Stromal cell of bone marrow (primary cell): ENCODE measurements around the gene AOPEP.

Source experiments
- DNase-seq: peaks from one replicate; pipeline ENCODE4 v3.0.0-alpha.2; 2012; ENCODE audit warnings: low read depth

Gene AOPEP

DNA sequence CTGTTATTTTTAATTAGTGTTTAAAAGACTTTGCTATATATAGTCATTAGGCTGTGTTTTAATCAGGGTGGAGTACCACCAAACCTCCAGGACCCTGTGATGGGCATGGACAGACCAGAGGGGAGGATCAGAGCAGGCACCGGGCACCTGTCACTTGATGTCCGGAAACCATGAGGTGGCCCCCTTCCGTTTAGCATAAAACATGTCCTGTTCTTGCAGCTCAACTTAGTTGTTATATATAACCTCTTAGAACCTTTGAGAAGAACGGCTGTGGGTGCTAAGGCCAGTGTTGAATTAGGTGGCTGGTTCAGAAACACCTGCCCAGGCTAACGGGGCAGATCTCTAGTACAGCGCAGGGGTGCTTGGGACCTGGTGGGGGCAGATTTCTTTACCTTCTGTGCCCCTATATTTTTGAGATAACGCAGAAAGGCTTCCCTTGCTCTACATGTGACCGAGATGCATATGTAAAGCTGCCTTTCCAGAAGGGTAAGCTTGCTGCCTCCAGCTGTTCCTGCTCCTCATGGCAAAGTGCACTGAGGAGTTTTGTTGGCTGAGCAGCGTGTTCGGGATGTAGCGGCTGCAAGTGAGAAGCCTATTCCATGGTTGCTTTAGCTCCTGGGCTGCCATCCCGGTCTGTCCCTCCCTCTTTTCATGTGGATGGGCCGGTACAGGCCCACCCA, 335.6 kb downstream of the AOPEP start:
- DNase-seq: no peak

DNA sequence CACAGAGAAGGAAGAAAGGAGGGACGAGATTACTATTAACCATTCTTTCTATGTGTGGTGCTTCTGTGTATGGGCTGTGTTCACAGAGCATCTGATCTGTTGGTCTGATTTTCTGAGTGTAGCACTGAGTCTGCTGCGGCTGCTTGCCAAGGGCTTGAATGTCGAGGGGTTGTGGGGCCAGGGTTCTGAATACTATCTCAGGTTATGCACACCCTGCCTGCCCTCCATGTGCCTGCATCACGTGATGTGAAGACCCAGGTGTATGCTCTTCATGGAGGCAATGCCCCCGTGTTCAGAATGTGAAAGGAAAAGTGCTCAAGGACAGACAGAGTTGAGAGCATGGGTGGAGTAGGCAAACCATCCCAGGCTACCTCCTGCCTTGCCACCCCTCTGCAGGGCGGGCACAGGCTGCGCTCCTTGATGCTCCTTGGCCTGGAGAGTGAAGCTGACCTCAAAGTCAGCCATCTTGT, 336.1 kb downstream of the AOPEP start:
- DNase-seq: no peak

GRCh38 chr9:95063300-95063699, 336.8 kb downstream of the AOPEP start:
- no peak for DNase-seq

DNA sequence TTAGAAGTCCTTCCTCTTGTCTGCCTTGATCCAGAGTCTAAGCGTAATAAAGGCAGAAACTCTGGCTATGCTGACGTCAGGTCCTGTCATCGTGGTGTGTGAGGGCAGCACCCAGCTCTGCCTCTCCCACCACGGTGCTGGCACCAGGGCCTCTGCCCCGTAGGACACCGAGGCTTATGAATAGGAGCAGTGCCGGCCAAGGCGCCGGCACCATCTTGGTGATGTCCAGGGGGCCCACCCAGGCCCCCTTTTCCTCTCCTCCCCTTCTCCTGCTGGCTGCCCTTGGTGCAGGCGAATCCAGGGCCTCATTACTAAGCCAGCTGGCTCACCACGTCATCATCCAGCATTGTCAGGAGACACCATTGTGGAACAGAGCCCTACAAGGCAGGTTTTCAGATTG, 338.7 kb downstream of the AOPEP start:
- DNase-seq: no peak

GRCh38 chr9:95067057-95067456, 340.6 kb downstream of the AOPEP start:
- DNase-seq: no peak

GRCh38 chr9:95067897-95068296, 341.4 kb downstream of the AOPEP start:
- DNase-seq: no peak

DNA sequence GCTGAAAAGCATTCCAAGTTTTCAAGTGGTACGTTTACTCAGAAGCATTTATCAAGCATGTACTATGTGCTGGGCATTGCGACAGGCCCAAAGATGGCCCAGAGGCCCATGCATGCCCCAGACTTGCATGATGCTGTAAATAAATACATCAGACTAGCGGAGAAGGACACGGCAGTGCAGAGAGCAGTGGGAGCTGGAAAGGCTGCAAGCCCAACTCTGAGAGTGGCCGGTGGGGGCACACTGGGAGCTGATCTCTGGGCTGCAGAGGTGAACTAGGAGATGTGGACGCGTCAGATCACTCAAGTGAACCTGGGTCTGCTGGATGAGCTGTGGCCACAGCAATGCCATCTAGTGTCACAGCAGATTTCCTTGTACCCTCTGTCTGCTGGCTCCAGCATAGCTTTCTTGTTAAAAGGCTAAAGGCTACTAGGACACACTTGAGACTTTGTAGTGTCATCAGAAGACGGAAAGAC, 344.1 kb downstream of the AOPEP start:
- no peak for DNase-seq

- no peak for DNase-seq
These were observed 345.0 kb downstream of the AOPEP start for GRCh38 chr9:95071450-95071849.

- no peak for DNase-seq
These were observed 345.4 kb downstream of the AOPEP start for GRCh38 chr9:95071925-95072324.

GRCh38 chr9:95073042-95073607, 346.6 kb downstream of the AOPEP start:
- DNase-seq: no peak

DNA sequence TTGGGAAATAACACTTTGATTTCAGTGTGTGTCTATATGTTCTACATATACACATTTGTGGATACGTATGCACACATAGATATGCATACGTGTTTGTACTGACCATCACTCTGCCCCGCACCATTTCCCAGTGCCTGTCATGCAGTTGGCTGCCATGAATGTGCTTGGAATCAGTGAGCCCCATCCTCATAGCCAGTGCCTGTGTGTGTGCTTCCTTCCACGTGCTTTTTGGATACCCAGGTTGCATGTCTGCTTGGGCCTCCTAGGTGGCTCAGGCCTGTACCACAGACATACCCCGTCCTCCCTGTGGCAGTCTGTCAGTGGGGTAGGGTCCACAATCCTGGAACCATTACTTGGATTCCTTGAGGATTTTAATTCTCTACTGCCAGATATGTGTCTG, 347.4 kb downstream of the AOPEP start:
- DNase-seq: no peak

GRCh38 chr9:95074632-95075031, 348.1 kb downstream of the AOPEP start:
- no peak for DNase-seq

DNA sequence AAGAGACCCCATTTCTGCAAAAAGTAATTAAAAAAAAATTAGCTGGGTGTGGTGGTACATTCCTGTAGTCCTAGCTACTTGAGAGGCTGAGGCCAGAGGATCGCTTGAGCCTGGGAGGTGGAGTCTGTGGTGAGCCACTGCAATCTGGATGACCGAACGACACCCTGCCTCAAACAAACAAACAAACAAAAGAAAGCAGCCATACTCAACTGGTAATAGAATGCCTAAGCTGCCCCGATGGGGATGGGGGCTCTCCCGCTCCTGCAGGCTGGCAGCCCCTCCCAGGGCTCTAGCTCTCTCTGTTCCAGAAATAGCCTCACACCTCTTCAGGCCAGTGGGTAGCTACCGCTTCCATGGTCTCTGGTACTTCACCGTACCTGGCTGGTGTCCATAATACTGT, 349.2 kb downstream of the AOPEP start:
- no peak for DNase-seq

GRCh38 chr9:95076696-95077052, 350.2 kb downstream of the AOPEP start:
- no peak for DNase-seq

- DNase-seq: no peak
These were observed 350.7 kb downstream of the AOPEP start for GRCh38 chr9:95077053-95077765.

DNA sequence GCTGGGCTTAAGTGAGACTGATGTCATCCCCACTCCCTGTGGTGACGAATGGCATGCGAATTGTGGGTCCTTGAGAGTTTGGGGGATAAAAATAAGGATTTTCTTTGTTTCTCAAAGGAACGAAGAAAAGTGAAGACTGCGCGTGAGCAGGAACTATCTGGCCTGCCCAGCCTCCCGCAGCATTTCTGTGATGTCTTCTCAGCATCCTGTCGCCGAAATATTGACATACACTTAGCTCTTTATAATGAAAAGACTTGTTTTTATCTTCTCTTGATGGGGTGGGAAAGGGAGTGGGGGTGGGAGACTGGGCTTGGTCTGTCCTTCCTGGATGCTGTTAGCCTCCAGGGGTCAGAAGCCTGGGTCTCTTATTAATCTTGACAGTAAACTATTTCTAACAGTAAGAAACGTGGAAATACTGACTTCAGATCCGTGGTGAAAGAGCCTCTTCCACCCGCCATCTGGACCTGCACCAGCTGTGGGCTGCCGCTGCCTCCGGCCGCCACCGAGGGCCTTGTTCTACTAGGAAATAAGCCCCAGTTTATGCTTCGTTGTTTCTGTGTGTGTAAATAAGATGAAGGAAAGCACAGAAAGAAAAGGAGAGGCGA, 351.4 kb downstream of the AOPEP start:
- DNase-seq: no peak

- DNase-seq: no peak
These were observed 352.0 kb downstream of the AOPEP start for GRCh38 chr9:95078511-95078910.

- no peak for DNase-seq
These were observed 352.4 kb downstream of the AOPEP start for GRCh38 chr9:95078939-95079338.

GRCh38 chr9:95079461-95079860, 353.0 kb downstream of the AOPEP start:
- no peak for DNase-seq

DNA sequence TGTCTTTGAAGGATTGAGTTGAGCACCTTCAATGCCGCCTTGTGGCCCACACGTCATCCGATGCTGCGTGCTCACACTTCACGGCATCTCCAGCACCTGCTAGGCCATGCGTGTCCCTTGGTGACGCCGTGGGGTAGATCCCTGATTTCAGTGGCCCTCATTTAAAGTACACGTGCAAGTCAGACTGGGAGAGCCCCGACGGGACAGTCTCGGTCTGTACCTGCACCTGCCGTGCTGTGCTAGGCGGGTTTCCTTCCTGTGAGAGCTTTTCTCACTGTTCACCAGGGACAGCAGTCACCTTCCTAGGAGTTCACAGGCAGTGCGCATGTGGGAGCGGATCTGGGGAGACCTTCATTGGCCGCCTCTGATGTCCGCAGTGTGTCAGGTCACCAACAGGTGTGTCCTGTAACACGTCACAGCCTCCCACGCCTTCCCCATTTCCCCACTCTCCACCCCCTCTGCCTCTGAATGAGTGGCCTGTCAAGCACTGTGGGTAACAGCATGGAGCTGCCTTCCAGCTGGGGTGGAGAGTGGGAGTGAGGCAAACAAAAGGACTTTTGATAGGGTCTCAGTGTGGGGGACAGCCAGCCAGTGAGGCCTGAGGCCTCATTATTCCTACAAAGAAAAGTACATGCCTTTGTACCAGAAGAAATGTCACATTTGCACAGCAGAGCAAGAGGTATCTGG, 354.6 kb downstream of the AOPEP start:
- no peak for DNase-seq

- DNase-seq: no peak
These were observed 355.5 kb downstream of the AOPEP start for GRCh38 chr9:95081998-95082397.

GRCh38 chr9:95082401-95083084, 356.0 kb downstream of the AOPEP start:
- no peak for DNase-seq
